Activated T-cell treated with anti-CD3 and anti-CD28 coated beads, Interleukin-2, amount 50 U/mL, for 4 hours (primary cell): ENCODE results near the gene SLC10A3. TPM values are rescaled to one million over a fixed set of nuclear protein-coding genes. Genes with fewer than 3 reads are reported as not detected.

Experiments
- ATAC-seq, 2 donors: fragments of 200-7000 bp; cut with Tn5 transposase; one replicate each; pipeline ENCODE4 v1.10.0; 2021
- DNase-seq: peaks from one replicate; pipeline ENCODE4 v3.0.0-alpha.2; 2020
- H3K27me3 Mint-ChIP-seq: one replicate; pipeline ENCODE4 v1.8.0; 2021; ENCODE audit warnings: low read depth, mixed read lengths
- H3K36me3 Mint-ChIP-seq: one replicate; pipeline ENCODE4 v1.8.0; 2022; ENCODE audit warnings: mixed read lengths; ENCODE audit not compliant: insufficient read depth
- H3K4me1 Mint-ChIP-seq: one replicate; pipeline ENCODE4 v1.8.0; 2021; ENCODE audit warnings: low read depth, mixed read lengths
- H3K4me3 Mint-ChIP-seq: one replicate; pipeline ENCODE4 v1.8.0; 2021; ENCODE audit warnings: mild to moderate bottlenecking, moderate library complexity, mixed read lengths
- H3K9me3 Mint-ChIP-seq: one replicate; pipeline ENCODE4 v1.8.0; 2021; ENCODE audit warnings: mixed read lengths
- total RNA-seq, 3 donors: library from RNA; stranded (reverse); gene quantifications; one replicate each; pipeline ENCODE4 v1.2.1, GENCODE V29; 2021

The SLC10A3 gene
- total RNA-seq, 3 donors from 2014 or later = 31.3 to 32.0 (median 31.9) TPM

DNA sequence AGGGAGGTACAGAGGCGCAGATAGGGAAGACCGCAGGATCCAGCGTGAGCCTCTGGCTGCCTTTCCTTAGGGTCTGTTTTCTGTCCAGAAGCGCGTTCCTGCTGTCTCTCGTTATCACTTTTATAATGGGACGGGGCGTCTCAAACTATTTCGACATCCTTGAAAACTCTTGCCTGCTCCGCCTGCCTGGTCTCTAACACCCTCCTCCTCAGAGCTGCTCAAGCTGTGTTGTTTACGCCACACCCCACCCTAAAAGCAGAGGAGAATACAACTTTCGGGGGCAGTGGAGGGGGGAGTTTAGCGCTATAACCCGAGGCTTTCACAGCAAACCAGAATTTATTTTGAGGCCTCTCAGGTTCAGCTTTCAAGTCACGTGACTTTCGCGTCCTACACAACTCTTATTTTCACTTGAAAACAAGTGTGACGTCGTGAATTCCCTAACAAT lies 26.2 kb upstream of the SLC10A3 start:
- H3K4me3 Mint-ChIP-seq = peak overlapping the region; percentile 81
- H3K4me1 Mint-ChIP-seq = peaks cover 21% of the 10 kb centered on the region
- DNase-seq = no peak
- H3K9me3 Mint-ChIP-seq = no peaks in the 10 kb centered on the region
- H3K36me3 Mint-ChIP-seq = peaks cover 2% of the 10 kb centered on the region
- peak in 1 of 2 donors; percentile 6 for ATAC-seq
- no peaks in the 10 kb centered on the region for H3K27me3 Mint-ChIP-seq

DNA sequence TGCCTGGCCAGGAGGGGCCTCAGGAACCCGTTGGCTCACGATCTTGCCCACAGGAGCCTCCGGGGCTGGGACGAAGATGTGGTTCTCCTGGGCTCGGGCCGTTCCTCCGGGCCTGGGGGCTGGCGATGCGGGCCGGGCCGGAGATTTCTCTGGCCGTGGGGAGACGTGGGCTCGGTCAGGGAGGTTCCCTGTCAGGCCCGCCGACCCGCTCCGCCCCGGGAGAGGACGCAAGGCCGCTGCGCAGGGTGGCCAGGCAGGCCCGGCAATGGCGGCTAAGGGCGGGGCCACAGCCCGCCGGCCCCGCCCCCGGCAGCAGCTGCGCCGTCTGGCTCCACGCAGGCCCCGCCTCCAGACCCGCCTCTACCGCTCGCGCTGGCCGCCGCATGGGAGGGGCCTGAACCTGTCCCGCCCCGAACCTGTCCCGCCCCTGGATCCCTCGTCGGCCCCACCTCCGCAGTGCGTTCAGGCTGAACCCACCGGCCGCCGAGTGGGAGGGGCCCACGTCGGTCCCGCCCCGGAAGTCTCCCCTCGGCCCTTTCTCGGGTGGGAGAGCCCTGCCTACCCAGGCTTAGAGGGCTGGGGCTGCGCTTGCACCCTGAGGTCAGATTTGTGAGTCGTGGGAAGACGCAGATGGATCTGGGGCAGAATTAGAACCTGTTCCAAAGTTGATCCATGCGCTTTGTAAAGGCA lies 25.7 kb upstream of the SLC10A3 start, which contains the start of gene FAM3A:
FAM3A (minus strand) TSS at position 267 of the 690 bp plus-strand sequence. CDS start 460 bp downstream, outside the sequence.
- H3K36me3 Mint-ChIP-seq = peaks cover 2% of the 10 kb centered on the region
- peak within 1 kb of the TSS; percentile 84 for H3K4me3 Mint-ChIP-seq
- DNase-seq (peak; percentile 92), ATAC-seq (peak; percentile 96 to 98)
- H3K27me3 Mint-ChIP-seq = no peaks in the 10 kb centered on the region
- no peaks in the 10 kb centered on the region for H3K9me3 Mint-ChIP-seq
- H3K4me1 Mint-ChIP-seq = peaks cover 26% of the 10 kb centered on the region

DNA sequence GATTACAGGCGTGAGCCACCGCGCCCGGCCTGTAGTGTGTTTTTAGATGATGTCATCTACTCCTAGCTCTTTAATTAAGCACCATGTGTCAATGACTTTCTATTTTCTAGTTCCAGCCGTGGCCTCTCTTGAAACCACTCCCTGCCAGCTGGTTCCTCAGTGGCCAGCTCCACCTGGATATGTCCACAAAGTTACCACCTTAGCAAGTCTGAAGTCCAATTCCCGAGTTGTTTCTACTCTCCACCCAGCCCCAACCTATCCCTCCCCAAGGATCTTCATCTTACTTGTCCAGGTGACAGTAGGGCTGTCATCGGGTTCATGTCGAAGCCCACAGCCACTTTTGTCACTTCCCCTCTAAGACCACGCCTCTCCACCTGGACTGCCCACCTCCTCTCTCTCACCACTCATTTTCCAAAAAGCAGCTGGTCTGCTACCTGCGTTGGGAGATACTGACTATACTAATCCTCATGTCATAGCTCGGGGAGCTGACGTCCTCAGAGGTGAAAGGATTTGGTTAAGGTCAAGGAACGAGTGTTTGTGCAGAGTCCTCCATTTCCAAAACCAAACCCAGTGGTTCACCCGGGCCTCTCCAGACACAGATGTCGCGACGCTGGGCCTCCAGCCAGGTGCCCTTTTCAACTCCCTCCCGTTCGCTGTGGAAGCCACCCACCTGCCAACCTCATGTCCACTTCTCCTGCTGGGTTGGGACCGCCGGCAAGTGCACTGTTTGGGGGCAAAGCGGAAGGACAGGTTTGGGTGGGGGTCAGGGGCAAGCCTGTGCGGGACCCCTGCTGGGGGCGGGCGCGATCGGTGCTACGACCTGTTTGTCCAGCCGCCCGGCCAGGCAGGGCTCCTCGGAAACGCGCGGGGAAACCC lies 24.9 kb upstream of the SLC10A3 start:
- Mint-ChIP-seq H3K36me3 (peaks cover 2% of the 10 kb centered on the region), H3K4me3 (peak overlapping the region; percentile 84), H3K9me3 (no peaks in the 10 kb centered on the region), H3K27me3 (no peaks in the 10 kb centered on the region), H3K4me1 (peaks cover 30% of the 10 kb centered on the region)
- no peak for ATAC-seq
- DNase-seq = no peak

DNA sequence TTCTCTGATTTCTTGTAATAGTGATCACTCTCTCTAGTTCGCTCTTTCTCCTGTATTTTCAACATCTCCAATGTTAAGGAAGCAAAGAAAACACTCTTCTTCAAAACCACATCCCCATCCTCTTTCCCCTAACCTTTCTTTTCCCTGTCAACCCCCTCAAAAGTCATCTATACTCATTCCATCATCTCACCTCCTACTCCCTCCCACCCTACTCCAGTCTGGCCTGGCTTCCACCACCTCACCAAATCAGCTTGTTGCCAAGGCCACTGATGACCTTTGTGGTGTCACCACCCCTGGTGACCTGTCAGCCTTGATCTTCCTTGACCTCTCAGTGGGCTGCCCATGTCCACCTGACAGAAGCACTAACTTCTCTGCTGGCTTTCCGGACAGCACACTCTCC lies 23.3 kb upstream of the SLC10A3 start:
- Mint-ChIP-seq H3K4me3 (peak overlapping the region; percentile 40), H3K4me1 (peaks cover 30% of the 10 kb centered on the region), H3K9me3 (no peaks in the 10 kb centered on the region), H3K27me3 (no peaks in the 10 kb centered on the region), H3K36me3 (peaks cover 9% of the 10 kb centered on the region)
- no peak for DNase-seq
- no peak for ATAC-seq

DNA sequence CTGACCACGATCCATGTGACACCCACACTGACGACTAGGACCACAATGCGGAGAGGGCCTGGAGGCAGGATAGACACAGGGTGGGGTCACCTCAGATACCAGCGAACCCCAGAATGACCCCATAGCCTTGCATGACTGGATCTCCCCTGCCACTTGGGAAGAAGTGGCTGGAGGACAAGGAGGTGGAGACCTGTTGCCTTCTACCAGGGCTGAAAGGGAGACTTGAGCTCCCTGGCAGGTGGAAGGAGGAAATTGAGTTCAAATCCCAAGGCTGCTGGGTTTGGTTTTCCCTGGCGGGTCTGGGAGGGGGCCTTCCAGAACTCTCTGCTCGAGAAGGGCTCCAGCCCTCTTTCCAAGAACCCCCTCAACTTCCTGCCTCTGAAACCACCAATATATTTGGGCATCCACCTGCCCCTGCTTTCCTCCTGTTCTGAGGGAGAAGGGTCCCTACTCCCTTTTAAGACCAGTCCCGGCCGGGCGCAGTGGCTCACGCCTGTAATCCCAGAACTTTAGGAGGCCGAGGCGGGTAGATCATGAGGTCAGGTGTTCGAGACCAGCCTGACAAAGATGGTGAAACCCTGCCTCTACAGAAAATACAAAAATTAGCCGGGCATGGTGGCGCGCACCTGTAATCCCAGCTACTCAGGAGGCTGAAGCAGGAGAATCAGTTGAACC lies 22.6 kb upstream of the SLC10A3 start:
- Mint-ChIP-seq H3K27me3 (no peaks in the 10 kb centered on the region), H3K4me1 (peaks cover 30% of the 10 kb centered on the region), H3K4me3 (no peak overlapping the region), H3K9me3 (no peaks in the 10 kb centered on the region), H3K36me3 (peaks cover 13% of the 10 kb centered on the region)
- DNase-seq = no peak
- no peak for ATAC-seq

DNA sequence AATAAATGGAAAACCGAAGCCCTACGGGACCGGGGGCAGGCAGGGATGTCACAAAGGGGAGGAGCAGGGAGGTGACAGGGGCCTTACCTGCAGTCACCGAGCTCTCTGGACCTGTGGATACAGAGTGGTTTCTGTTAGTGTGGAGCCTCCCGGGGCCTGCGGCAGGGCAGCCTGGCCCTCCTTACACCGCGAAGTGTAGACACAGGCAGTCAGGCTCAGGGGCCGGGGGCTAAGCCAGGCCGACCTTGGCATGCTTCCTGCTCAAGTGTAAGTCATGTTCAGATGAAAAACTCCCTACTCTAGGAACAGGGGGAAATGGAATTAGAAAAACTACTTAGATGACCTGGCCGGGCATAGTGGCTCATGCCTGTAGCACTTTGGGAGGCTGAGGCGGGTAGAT lies 21.3 kb upstream of the SLC10A3 start:
- H3K4me3 Mint-ChIP-seq = no peak overlapping the region
- no peaks in the 10 kb centered on the region for H3K9me3 Mint-ChIP-seq
- peaks cover 30% of the 10 kb centered on the region for H3K4me1 Mint-ChIP-seq
- no peaks in the 10 kb centered on the region for H3K27me3 Mint-ChIP-seq
- DNase-seq (no peak), ATAC-seq (no peak)
- peaks cover 13% of the 10 kb centered on the region for H3K36me3 Mint-ChIP-seq

DNA sequence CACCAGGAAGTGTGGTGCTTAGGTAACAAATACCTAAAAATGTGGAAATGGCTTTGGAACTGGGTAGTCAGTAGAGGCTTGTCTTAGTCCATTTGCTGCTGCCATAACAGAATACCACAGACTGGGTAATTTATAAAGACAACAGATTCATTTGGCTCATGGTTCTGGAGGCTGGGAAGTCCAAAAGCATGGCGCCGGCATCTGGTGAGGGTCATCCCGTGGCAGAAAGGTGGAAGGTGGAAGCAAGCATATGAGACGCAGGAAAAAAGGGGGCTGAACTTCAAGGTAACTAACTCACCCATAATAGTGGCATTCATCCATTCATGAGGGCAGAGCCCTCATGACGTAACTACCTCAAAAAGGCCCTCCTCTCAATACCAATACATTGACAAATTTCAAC lies 19.0 kb upstream of the SLC10A3 start:
- DNase-seq = no peak
- peaks cover 19% of the 10 kb centered on the region for H3K4me1 Mint-ChIP-seq
- H3K36me3 Mint-ChIP-seq = peaks cover 15% of the 10 kb centered on the region
- no peaks in the 10 kb centered on the region for H3K27me3 Mint-ChIP-seq
- H3K9me3 Mint-ChIP-seq = no peaks in the 10 kb centered on the region
- no peak overlapping the region for H3K4me3 Mint-ChIP-seq
- ATAC-seq = no peak

DNA sequence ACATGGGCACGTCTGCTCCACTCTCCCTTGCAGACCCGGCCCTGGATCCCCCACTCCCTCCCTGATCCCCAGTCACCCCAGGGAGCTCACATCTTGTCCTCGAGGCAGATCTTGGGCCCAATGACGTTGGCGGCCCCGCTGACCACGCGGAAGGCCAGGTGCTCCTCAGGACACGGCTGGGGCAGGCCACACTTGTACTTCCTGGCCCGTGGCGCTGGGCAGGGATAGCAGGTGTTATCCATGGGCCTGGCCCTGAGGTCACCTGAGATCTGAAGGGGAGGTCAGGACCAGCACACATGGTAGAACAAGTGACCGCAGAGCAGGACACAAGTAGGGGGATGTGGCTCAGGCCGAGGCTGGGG lies 17.9 kb upstream of the SLC10A3 start:
- Mint-ChIP-seq H3K4me3 (no peak overlapping the region), H3K4me1 (peaks cover 14% of the 10 kb centered on the region), H3K36me3 (peaks cover 13% of the 10 kb centered on the region), H3K27me3 (no peaks in the 10 kb centered on the region), H3K9me3 (no peaks in the 10 kb centered on the region)
- ATAC-seq = no peak
- DNase-seq = no peak

DNA sequence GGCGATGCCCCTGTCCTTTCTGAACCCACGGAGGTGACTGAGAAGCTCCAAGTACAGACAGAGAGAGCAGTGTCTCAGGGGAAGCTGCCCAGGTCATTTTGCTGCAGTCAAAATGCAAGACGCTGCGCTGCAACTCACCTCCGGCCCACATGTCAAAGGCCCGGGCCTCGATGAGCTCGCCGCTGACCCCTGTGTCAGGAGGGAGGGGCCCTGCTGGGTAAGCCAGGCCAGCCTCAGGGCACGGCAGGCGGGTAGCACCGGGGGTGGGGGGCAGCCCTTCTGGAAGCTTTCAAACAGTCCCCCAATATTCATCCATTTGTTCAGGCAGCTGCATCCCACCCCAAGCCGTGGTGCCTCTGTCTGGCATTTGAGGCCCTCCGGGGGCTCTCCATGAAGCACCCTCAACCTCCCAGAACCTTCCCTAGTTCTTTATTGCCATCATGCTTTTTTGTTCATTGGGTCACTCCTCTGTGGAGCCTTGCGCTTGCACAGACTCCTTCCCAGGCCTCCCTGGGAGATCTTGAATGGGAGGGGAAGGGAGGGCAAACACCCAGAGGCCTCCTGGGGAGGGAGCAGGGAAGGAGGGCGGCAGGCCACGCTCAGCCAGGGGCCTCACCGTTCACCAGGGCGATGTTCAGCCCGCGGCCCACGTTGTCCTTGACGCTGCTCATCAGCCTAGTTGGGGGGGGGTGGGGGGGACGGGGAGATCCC lies 17.4 kb upstream of the SLC10A3 start:
- no peak overlapping the region for H3K4me3 Mint-ChIP-seq
- peaks cover 13% of the 10 kb centered on the region for H3K36me3 Mint-ChIP-seq
- DNase-seq = no peak
- peaks cover 14% of the 10 kb centered on the region for H3K4me1 Mint-ChIP-seq
- H3K27me3 Mint-ChIP-seq = no peaks in the 10 kb centered on the region
- H3K9me3 Mint-ChIP-seq = no peaks in the 10 kb centered on the region
- no peak for ATAC-seq

DNA sequence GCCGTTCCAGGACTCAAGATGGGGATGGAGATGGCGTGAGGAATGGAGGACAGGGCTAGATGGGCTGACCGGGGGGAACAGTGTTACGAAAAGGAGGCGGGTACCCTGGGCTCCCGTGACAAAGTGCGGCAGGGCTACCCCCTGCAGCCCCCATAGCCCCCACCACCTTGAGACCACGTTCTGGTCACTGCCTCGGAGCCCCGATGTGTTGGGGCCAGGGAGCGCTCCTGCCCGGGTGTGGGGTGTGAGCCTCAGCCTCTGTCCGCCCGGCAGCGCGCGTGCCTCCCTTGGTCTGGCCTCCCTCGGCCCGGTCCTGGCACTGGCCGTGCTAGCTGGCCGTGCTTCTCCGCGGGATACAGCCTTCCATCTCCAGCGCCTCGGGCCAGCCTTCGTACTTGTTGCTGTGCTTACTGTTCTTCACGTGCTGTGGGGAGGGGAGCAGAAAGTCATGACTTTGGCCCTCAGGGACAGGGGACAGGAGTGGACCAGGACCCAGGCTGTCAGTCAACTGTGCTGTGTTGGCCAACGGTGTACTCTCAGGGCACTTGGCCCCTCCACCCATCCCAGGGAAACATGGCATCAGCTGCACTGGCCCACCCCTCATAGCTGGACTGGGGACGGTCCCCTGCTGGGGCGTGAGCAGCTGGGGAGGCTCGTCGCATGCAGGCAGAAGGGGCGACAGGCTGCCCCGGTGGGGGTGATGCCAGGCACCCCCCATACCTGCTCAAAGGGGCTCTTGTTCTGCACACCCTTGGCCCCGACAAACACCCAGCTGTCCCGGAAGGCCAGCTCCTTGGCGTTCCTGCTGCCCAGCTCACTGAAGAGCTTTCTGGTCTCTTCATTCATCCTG lies 16.3 kb upstream of the SLC10A3 start:
- H3K4me1 Mint-ChIP-seq = peaks cover 10% of the 10 kb centered on the region
- DNase-seq = no peak
- H3K36me3 Mint-ChIP-seq = peaks cover 13% of the 10 kb centered on the region
- no peaks in the 10 kb centered on the region for H3K9me3 Mint-ChIP-seq
- H3K27me3 Mint-ChIP-seq = no peaks in the 10 kb centered on the region
- no peak for ATAC-seq
- no peak overlapping the region for H3K4me3 Mint-ChIP-seq

DNA sequence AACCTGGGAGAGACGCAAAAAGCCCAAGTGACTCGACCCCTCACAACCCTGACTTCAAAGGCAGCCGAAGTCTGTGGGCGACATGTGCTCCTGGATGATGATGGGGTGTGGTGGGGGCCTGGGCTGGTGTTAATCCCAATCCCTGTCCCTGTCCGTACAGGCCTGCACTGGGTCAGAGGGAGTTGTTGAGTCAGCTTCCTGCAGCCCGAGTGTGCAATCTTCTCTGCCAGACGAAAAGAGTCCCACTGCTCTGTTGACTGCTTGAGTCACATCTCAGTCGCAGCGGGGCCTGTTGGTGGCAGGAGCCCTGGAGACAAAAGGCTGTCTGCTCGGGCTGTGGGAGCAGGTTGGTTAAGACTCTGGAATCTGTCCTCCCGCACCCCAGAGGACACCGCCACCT lies 15.3 kb upstream of the SLC10A3 start:
- Mint-ChIP-seq H3K4me1 (no peaks in the 10 kb centered on the region), H3K9me3 (no peaks in the 10 kb centered on the region), H3K4me3 (no peak overlapping the region), H3K27me3 (no peaks in the 10 kb centered on the region), H3K36me3 (peaks cover 13% of the 10 kb centered on the region)
- no peak for DNase-seq
- no peak for ATAC-seq

DNA sequence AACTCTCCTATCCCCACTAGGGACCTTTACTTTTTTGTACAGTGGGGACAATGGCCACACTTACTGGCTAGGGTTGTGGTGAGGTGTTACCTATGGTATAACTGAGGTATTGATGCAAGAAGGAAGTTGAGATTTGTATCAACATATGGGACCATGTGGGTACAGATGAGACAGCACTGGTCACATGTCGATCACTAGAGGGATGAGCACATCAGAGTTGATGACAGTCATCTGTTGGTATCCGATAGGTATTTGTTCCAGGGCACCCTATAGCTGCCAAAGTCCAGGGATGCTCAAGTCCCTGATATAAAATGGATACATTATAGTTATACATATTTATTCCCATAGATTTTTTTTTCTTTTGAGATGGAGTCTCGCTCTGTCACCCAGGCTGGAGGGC lies 12.6 kb upstream of the SLC10A3 start:
- no peak overlapping the region for H3K4me3 Mint-ChIP-seq
- DNase-seq (no peak), ATAC-seq (no peak)
- H3K27me3 Mint-ChIP-seq = no peaks in the 10 kb centered on the region
- peaks cover 2% of the 10 kb centered on the region for H3K36me3 Mint-ChIP-seq
- H3K4me1 Mint-ChIP-seq = no peaks in the 10 kb centered on the region
- H3K9me3 Mint-ChIP-seq = no peaks in the 10 kb centered on the region

DNA sequence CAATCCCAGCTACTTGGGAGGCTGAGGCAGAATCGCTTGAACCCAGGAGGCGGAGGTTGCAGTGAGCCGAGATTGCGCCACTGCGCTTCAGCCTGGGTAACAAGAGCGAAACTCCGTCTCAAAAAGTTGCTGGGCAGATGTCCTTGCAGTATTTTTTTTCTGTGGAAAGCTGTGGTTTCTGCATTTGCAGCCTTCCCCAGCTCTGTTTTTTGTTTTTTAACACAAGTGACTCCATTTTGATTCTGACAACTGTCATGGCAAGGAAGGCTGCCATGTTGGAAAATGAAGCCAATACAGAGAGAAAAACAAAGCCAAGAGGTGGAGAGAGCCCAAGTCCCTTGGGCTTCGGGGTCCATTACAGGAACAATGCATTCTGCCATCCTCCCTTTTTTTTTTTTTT lies 11.7 kb upstream of the SLC10A3 start:
- Mint-ChIP-seq H3K9me3 (no peaks in the 10 kb centered on the region), H3K36me3 (peaks cover 2% of the 10 kb centered on the region), H3K27me3 (no peaks in the 10 kb centered on the region), H3K4me1 (no peaks in the 10 kb centered on the region), H3K4me3 (no peak overlapping the region)
- DNase-seq (no peak), ATAC-seq (no peak)
